MM.1S (cell line): ENCODE measurements around the gene DLG5.

Source experiments
- CTCF ChIP-seq: fragments of 300-600 bp; sonication (generic); IDR thresholded peaks from 2 replicates; pipeline ENCODE4 v1.5.1; 2016; ENCODE audit warnings: antibody characterized with exemption, low read length, mixed read lengths
- EZH2 ChIP-seq: fragments of 300-600 bp; sonication (generic); optimal IDR thresholded peaks from 2 replicates; pipeline ENCODE3; 2017; ENCODE audit warnings: low read depth, mild to moderate bottlenecking, antibody characterized with exemption, low read length, mixed read lengths

DNA sequence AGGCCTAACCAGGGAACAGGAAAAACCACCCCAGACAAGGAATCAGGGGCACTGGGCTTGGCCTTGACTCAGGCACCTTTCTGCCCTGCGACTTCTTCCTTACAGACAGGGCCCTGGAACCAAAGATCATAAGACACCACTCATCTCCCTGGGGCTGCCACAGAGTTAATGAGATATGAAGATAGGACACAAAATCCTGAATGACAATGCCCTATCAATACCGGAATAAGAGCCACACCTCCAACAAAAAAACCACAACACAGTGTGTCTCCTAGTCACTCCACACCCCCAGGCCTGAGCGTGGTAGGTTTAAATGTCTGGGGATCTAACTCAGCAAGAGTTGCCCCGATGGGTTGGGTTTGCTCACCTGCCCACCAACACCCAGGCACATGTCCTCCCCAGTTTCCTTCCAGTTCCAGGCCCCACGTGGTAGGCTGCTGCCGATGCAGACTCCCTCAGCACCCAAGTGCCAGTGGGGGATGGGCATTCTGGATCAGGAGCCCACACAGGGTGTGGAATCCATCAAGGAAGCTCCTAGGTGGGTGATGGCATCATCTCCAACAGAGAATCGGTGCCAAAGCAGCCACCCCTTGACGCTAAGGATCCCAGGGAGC, 3.9 kb downstream of the DLG5 start:
- TF ChIP-seq EZH2, result no peak
- no peak for TF ChIP-seq CTCF
